Pancreas (tissue), 10 donors: ENCODE measurements around the gene RGS14. TPM values are rescaled to one million over a fixed set of nuclear protein-coding genes. Genes with fewer than 3 reads are reported as not detected.

Experiments
- ATAC-seq, 4 donors: fragments of 200-7000 bp; cut with Tn5 transposase; one replicate each; pipeline versions ENCODE4 v1.8.0 to v1.9.1; 2020; ENCODE audit warnings: mild to moderate bottlenecking in 4 of 4, moderate library complexity in 4 of 4
- DNase-seq, 6 donors: peaks; one replicate each; pipeline ENCODE4 v3.0.0-alpha.2; 2020
- FAIRE-seq: peaks from 2 replicates; lab custom pipeline; 2012; peaks lifted over from hg19 to GRCh38; lab: Jason Lieb, UNC
- H3K27ac ChIP-seq, 4 donors: fragments of 200-600 bp; sonication (generic); 1 replicate in 3 of 4; 2 replicates in 1 of 4; pipeline versions ENCODE4 v1.5.0 to v1.8.0; 2020
- H3K27me3 ChIP-seq, 4 donors: fragments of 200-600 bp; one replicate each; pipeline ENCODE4 v1.8.0; 2021
- H3K36me3 ChIP-seq, 3 donors: fragments of 200-600 bp; sonication (generic) in 1 of 3; one replicate each; pipeline versions ENCODE4 v1.5.0 to v1.8.0; 2020 to 2021
- H3K4me1 ChIP-seq, 3 donors: fragments of 200-600 bp; one replicate each; pipeline ENCODE4 v1.8.0; 2021
- H3K4me3 ChIP-seq, 4 donors: fragments of 200-600 bp; sonication (generic) in 2 of 4; one replicate each; pipeline versions ENCODE4 v1.5.0 to v1.8.0; 2020 to 2021
- H3K9me3 ChIP-seq, 4 donors: fragments of 200-600 bp; one replicate each; pipeline ENCODE4 v1.8.0; 2021
- WGBS, 2 donors: extraction: QIAGEN DNeasy Blood & Tissue Kit; methylation state at CpG; one replicate each; pipeline ENCODE4 v1.1.7; 2013; 5-methylcytosine and 5-hydroxymethylcytosine counted together
- intact Hi-C, 3 donors: fragments of 100-400 bp; cut with DNase I; formaldehyde crosslinking; loops; one replicate each; pipeline versions ENCODE4 v1.11.1 to v1.14.2; 2022
- polyA plus RNA-seq, 2 donors: library from polyadenylated mRNA; stranded (reverse); fragments of 200-250 nt; gene quantifications; one replicate each; pipeline ENCODE4 v1.2.3, GENCODE V29; 2013
- total RNA-seq, 6 donors: library from RNA; stranded (reverse); fragmentation: NEBNext Ultra II Directional in 4 of 6; extraction: Animal tissue kit (Norgen Biotek cat#: 25700) in 4 of 6; gene quantifications; one replicate each; pipeline versions ENCODE4 v1.2.1 to v1.2.4, GENCODE V29; 2021 to 2023
- TF ChIP-seq, protein P1 (sequence below), 4 donors: fragments of 200-600 bp; sonication (generic) in 3 of 4; IDR thresholded peaks; one replicate each; pipeline versions ENCODE4 v1.5.0 to v1.8.0; 2021; ENCODE audit warnings: antibody characterized with exemption in 4 of 4
- donor health status: healthy with polysubstance abuse.
- donor health status: DM: no; HTN: no; CAD: no; lungs with moderate emphysema.
- donor health status: DM: no; HTN: no; CAD: no.
- donor health status: control.
- donor health status: control.
- donor health status: Bipolar disorder and iron deficiency.
- donor health status: DM: yes; HTN: yes; CAD: no.
- donor health status: DM: no; HTN: no; CAD: no.
- donor health status: DM: no; HTN: no; CAD: no.
- donor health status: DM: yes; HTN: yes; CAD: no.

The RGS14 gene
- total and polyA plus RNA-seq, 8 donors, result 7.0 to 30.9 (median 12.2) TPM

DNA sequence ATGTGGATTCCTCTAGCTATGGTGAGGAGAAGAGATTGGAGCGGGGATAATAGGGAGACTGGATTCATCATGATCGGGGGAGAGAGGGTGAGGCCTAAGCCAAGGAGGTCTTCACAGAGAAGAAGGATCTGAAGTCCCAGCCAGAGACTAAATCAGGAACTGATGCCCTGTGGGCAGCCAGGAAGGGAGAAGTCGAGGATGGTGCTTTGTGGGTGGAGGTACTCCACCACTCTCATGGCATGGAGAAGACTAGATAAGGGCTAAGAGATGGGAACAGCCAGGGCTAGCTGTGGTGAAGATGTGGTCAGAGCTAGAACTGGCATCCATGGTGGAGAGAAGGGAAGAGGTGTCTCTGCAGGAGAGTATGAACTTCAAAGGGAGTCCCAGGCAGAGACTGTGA, 3.0 kb upstream of the RGS14 start:
- 71 to 85% methylated on average over 3 of the region's 3 CpGs for WGBS, 2 donors
- Histone ChIP-seq H3K9me3 (no peaks in the 10 kb centered on the region), H3K4me1 (peaks cover 0 to 10% (median 0%) of the 10 kb centered on the region in 3 donors), H3K27me3 (no peaks in the 10 kb centered on the region), H3K36me3 (no peaks in the 10 kb centered on the region), H3K4me3 (no peak overlapping the region), H3K27ac (no peak overlapping the region)
- FAIRE-seq, result no peak
- no peak for ATAC-seq
- peak in 1 of 6 donors; percentile 3 for DNase-seq
- intact Hi-C loops, result no loop called here
- TF ChIP-seq, protein P1, sequence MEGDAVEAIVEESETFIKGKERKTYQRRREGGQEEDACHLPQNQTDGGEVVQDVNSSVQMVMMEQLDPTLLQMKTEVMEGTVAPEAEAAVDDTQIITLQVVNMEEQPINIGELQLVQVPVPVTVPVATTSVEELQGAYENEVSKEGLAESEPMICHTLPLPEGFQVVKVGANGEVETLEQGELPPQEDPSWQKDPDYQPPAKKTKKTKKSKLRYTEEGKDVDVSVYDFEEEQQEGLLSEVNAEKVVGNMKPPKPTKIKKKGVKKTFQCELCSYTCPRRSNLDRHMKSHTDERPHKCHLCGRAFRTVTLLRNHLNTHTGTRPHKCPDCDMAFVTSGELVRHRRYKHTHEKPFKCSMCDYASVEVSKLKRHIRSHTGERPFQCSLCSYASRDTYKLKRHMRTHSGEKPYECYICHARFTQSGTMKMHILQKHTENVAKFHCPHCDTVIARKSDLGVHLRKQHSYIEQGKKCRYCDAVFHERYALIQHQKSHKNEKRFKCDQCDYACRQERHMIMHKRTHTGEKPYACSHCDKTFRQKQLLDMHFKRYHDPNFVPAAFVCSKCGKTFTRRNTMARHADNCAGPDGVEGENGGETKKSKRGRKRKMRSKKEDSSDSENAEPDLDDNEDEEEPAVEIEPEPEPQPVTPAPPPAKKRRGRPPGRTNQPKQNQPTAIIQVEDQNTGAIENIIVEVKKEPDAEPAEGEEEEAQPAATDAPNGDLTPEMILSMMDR (IDR thresholded peaks at IDR 0.05), result no peak

DNA sequence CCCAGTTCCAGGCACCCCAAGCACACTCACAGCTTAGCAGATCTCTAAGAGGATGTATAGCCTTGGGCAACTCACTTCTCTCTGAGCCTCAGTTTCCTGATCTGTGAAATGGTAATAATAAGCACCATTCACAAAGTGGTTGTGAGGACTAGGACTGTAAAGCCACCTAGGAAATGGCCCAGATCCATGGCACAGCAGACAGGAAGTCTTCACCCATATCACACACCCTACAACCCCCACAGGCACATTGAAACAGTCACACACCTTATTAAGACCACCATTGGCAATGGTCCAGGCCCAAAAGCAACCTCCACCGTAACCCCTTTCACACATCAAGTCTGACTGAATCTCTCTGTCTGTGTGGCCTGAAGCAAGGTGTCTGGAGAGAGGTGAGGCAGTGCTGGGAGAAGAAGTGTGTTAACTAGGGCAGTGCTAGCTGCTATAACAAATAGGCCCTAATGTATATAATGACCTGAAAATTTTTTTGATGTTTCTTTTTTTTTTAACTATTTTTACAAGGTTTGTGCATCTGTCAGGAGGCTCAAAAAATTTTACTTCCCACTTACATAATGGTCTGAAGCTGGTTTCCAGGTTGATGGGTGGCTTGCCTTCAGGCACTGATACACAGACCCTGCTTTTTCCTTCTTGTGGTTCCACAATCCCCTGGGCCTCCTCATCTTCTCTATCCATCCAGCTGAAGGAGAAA, 2.4 kb upstream of the RGS14 start:
- DNase-seq (peak in 2 of 6 donors; percentile 3 to 9), ATAC-seq (no peak), FAIRE-seq (no peak)
- WGBS, 2 donors, result 90 to 93% methylated on average over 1 of the region's 1 CpG
- no peaks in the 10 kb centered on the region for H3K36me3 ChIP-seq
- H3K27me3 ChIP-seq, result no peaks in the 10 kb centered on the region
- TF ChIP-seq, protein P1 (IDR thresholded peaks at IDR 0.05), result no peak
- H3K4me3 ChIP-seq, result no peak overlapping the region
- H3K27ac ChIP-seq, result no peak overlapping the region
- no peaks in the 10 kb centered on the region for H3K9me3 ChIP-seq
- H3K4me1 ChIP-seq, result peaks cover 0 to 4% (median 0%) of the 10 kb centered on the region in 3 donors
- intact Hi-C loops, result no loop called here

DNA sequence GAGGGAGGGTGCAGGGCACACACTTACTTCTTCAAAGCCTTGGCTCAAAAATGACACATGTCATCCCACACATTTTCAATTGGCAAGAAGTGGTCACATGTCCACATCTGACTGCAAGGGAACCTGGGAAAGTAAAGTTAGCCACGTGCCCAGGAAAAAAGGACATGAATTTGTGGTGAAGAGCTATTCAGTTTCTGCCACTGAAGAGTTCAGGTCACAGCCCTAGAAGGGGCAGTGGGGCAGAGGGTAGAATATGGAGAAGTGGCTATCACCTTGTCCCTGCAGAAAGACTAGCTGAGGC, 1.9 kb upstream of the RGS14 start:
- ATAC-seq (no peak), DNase-seq (peak in 1 of 6 donors; percentile 2), FAIRE-seq (no peak)
- no peaks in the 10 kb centered on the region for H3K36me3 ChIP-seq
- no peaks in the 10 kb centered on the region for H3K4me1 ChIP-seq
- no peak overlapping the region for H3K4me3 ChIP-seq
- intact Hi-C loops, result no loop called here
- TF ChIP-seq, protein P1 (IDR thresholded peaks at IDR 0.05), result no peak
- H3K27me3 ChIP-seq, result no peaks in the 10 kb centered on the region
- no peaks in the 10 kb centered on the region for H3K9me3 ChIP-seq
- 13 to 45% methylated on average over 1 of the region's 1 CpG for WGBS, 2 donors
- H3K27ac ChIP-seq, result no peak overlapping the region

DNA sequence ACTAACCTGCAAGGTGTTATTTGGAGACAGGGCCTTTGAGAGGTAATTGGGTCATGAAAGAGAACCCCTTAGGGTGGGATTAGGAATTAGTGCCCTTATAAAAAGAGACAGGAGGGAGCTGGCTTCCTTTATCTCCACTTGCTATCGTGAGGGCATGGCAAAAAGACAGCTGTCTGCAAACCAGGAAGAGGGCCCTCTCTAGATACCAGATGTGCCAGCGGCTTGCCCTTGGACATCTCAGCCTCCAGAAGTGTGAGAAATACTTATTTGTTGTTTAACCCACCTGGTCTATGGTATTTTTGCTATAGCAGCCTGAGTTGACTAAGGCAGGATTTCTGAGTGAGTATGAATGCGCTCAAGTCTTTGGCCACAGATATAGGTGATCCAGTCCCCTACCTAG, 978 bp upstream of the RGS14 start:
- no peaks in the 10 kb centered on the region for H3K4me1 ChIP-seq
- FAIRE-seq (no peak), ATAC-seq (no peak), DNase-seq (peak in 2 of 6 donors; percentile 1)
- TF ChIP-seq, protein P1 (IDR thresholded peaks at IDR 0.05), result no peak
- H3K36me3 ChIP-seq, result no peaks in the 10 kb centered on the region
- 67 to 76% methylated on average over 3 of the region's 3 CpGs for WGBS, 2 donors
- no peak overlapping the region for H3K27ac ChIP-seq
- intact Hi-C loops, result no loop called here
- no peak overlapping the region for H3K4me3 ChIP-seq
- no peaks in the 10 kb centered on the region for H3K27me3 ChIP-seq
- H3K9me3 ChIP-seq, result no peaks in the 10 kb centered on the region

DNA sequence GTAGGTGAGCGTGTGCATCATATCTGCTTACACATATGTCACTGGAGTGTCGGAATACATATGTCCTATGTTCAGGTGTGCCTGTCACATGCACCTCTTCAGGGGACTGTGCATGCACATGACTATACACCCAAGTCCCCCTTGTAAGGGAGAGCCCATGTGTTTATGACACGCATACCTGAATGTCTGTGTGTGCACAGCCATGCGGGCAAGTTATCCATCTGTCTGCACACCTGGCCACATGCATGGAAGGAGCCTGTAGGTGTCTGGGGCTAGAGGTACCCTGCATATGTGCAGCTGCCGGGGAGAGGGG, 622 bp upstream of the RGS14 start:
- 83 to 89% methylated on average over 5 of the region's 5 CpGs for WGBS, 2 donors
- no peaks in the 10 kb centered on the region for H3K27me3 ChIP-seq
- no peak overlapping the region for H3K27ac ChIP-seq
- no peak for ATAC-seq
- H3K9me3 ChIP-seq, result no peaks in the 10 kb centered on the region
- H3K4me3 ChIP-seq, result no peak overlapping the region
- no peak for DNase-seq
- no peaks in the 10 kb centered on the region for H3K36me3 ChIP-seq
- TF ChIP-seq, protein P1 (IDR thresholded peaks at IDR 0.05), result no peak
- no peaks in the 10 kb centered on the region for H3K4me1 ChIP-seq
- intact Hi-C loops, result no loop called here
- no peak for FAIRE-seq
